Stomach (tissue), 4 donors: ENCODE data around the gene TM7SF3.

Source experiments
- EP300 ChIP-seq: sonication (generic); formaldehyde crosslinking; IDR thresholded peaks from one replicate; pipeline ENCODE4 v1.6.1; 2017; ENCODE audit warnings: antibody characterized with exemption
- POLR2AphosphoS5 ChIP-seq, 3 donors: sonication (generic); formaldehyde crosslinking; IDR thresholded peaks; one replicate each; pipeline ENCODE4 v1.6.1; 2016; ENCODE audit warnings: antibody characterized with exemption in 3 of 3
- TF ChIP-seq, protein P1 (sequence below), 7 experiments: fragments of 450-650 bp in 4 of 7; fragments of 200-600 bp in 3 of 7; sonication (generic) in 3 of 7; IDR thresholded peaks; one replicate each; pipeline ENCODE4 v1.5.1; 2016 to 2019; ENCODE audit warnings: antibody characterized with exemption in 7 of 7, control low read depth in 2 of 7, mild to moderate bottlenecking in 1 of 7

DNA sequence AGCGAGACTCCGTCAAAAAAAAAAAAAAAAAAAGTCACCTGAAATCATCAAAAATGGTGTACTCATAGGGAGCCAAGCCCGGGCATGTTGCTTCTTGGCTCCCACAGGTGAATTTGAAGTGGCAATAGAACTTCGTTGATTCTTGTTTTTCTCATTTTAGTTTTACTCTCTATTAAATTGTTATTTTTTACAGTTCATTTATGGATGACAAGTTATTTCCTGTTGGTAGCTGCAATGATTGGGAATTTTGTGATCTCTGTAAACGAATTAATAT lies 1.3 kb downstream of the TM7SF3 start:
- TF ChIP-seq POLR2AphosphoS5 (IDR thresholded peaks at IDR 0.05) (no peak), EP300 (no peak)
- TF ChIP-seq, protein P1, sequence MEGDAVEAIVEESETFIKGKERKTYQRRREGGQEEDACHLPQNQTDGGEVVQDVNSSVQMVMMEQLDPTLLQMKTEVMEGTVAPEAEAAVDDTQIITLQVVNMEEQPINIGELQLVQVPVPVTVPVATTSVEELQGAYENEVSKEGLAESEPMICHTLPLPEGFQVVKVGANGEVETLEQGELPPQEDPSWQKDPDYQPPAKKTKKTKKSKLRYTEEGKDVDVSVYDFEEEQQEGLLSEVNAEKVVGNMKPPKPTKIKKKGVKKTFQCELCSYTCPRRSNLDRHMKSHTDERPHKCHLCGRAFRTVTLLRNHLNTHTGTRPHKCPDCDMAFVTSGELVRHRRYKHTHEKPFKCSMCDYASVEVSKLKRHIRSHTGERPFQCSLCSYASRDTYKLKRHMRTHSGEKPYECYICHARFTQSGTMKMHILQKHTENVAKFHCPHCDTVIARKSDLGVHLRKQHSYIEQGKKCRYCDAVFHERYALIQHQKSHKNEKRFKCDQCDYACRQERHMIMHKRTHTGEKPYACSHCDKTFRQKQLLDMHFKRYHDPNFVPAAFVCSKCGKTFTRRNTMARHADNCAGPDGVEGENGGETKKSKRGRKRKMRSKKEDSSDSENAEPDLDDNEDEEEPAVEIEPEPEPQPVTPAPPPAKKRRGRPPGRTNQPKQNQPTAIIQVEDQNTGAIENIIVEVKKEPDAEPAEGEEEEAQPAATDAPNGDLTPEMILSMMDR (IDR thresholded peaks at IDR 0.05): no peak
